ENCODE data around the gene PCDHB8. TPM values are rescaled to one million over a fixed set of nuclear protein-coding genes. Genes with fewer than 3 reads are reported as not detected.
"Not testable (repeated sequence)": the region's sequence is repeated elsewhere in the genome, so short reads cannot be mapped to it uniquely, and the experiment has no call there.

PCDHB8 gene
- total and polyA plus RNA-seq, 9 donors: 0.74 to 2.8 (median 1.8) TPM

GRCh38 chr5:141182248-141182647, 4.7 kb downstream of the PCDHB8 start, which contains the start of gene PCDHB16:
Gene PCDHB16, plus strand, starts transcription at chr5:141182387. Its CDS starts 173 bp downstream, at chr5:141182560.
- H3K27ac ChIP-seq (ENCODE audit: low read length): no peak within 1 kb of the TSS
- peak; percentile 55 for DNase-seq
- no peaks in the 10 kb centered on the region for H3K36me3 ChIP-seq (ENCODE audit: control insufficient read depth, insufficient read depth, low read length)
- WGBS (ENCODE audit: insufficient coverage): 8% methylated on average over 13 of the region's 13 CpGs
- peaks cover 27% of the 10 kb centered on the region for H3K9me3 ChIP-seq (replicated peaks; ENCODE audit: control insufficient read depth, low read depth, low read length)
- peak within 1 kb of the TSS; percentile 28 for H3K4me3 ChIP-seq (ENCODE audit: low read length)
- no peaks in the 10 kb centered on the region for H3K4me1 ChIP-seq (ENCODE audit: control insufficient read depth, insufficient read depth, low read length)
- H3K27me3 ChIP-seq (ENCODE audit: control insufficient read depth, insufficient read depth, low read length): peaks cover 13% of the 10 kb centered on the region

- not testable (repeated sequence) for H3K4me1 ChIP-seq (ENCODE audit: control insufficient read depth, insufficient read depth, low read length); H3K4me3 ChIP-seq (ENCODE audit: low read length)
- H3K9me3 ChIP-seq (replicated peaks; ENCODE audit: control insufficient read depth, low read depth, low read length): peaks cover 26% of the 10 kb centered on the region
Observed at GRCh38 chr5:141184117-141184855, 6.7 kb downstream of the PCDHB8 start.

GRCh38 chr5:141186897-141187512, 9.4 kb downstream of the PCDHB8 start, which contains the start of gene PCDHB9:
Gene PCDHB9, plus strand, starts transcription at chr5:141187161. Its CDS starts 158 bp downstream, at chr5:141187319.
- no peaks in the 10 kb centered on the region for H3K36me3 ChIP-seq (ENCODE audit: control insufficient read depth, insufficient read depth, low read length)
- no peaks in the 10 kb centered on the region for H3K4me1 ChIP-seq (ENCODE audit: control insufficient read depth, insufficient read depth, low read length)
- H3K4me3 ChIP-seq (ENCODE audit: low read length): no peak within 1 kb of the TSS
- H3K27ac ChIP-seq (ENCODE audit: low read length): no peak within 1 kb of the TSS
- WGBS (ENCODE audit: insufficient coverage): 7% methylated on average over 2 of the region's 9 CpGs
- H3K27me3 ChIP-seq (ENCODE audit: control insufficient read depth, insufficient read depth, low read length): peaks cover 14% of the 10 kb centered on the region
- peak; percentile 22 for DNase-seq
- H3K9me3 ChIP-seq (replicated peaks; ENCODE audit: control insufficient read depth, low read depth, low read length): peaks cover 26% of the 10 kb centered on the region

More at GRCh38 chr5:141184117-141184855, 6.7 kb downstream of the PCDHB8 start:
- not testable (repeated sequence) for H3K27ac ChIP-seq (ENCODE audit: low read length); DNase-seq; H3K36me3 ChIP-seq (ENCODE audit: control insufficient read depth, insufficient read depth, low read length)
- peaks cover 15% of the 10 kb centered on the region for H3K27me3 ChIP-seq (ENCODE audit: control insufficient read depth, insufficient read depth, low read length)
- WGBS (ENCODE audit: insufficient coverage): 33% methylated on average over 16 of the region's 69 CpGs

- WGBS (ENCODE audit: insufficient coverage): 30% methylated on average over 10 of the region's 37 CpGs
- H3K4me3 ChIP-seq (ENCODE audit: low read length); H3K27me3 ChIP-seq (ENCODE audit: control insufficient read depth, insufficient read depth, low read length); H3K36me3 ChIP-seq (ENCODE audit: control insufficient read depth, insufficient read depth, low read length); DNase-seq; H3K4me1 ChIP-seq (ENCODE audit: control insufficient read depth, insufficient read depth, low read length); H3K27ac ChIP-seq (ENCODE audit: low read length): not testable (repeated sequence)
- H3K9me3 ChIP-seq (replicated peaks; ENCODE audit: control insufficient read depth, low read depth, low read length): peaks cover 24% of the 10 kb centered on the region
Observed at GRCh38 chr5:141188682-141189081, 11.1 kb downstream of the PCDHB8 start.

GRCh38 chr5:141189131-141189530, 11.5 kb downstream of the PCDHB8 start:
- not testable (repeated sequence) for H3K27me3 ChIP-seq (ENCODE audit: control insufficient read depth, insufficient read depth, low read length); H3K27ac ChIP-seq (ENCODE audit: low read length)
- WGBS (ENCODE audit: insufficient coverage): no CpG with 5 or more reads among the region's 35 CpGs

GRCh38 chr5:141192110-141192725, 14.6 kb downstream of the PCDHB8 start, which contains the start of gene PCDHB10:
Gene PCDHB10, plus strand, starts transcription at chr5:141192353. Its CDS starts 200 bp downstream, at chr5:141192553.
- WGBS (ENCODE audit: insufficient coverage): 7% methylated on average over 6 of the region's 10 CpGs
- Histone ChIP-seq H3K4me1 (ENCODE audit: control insufficient read depth, insufficient read depth, low read length) (no peaks in the 10 kb centered on the region), H3K4me3 (ENCODE audit: low read length) (no peak within 1 kb of the TSS), H3K9me3 (replicated peaks; ENCODE audit: control insufficient read depth, low read depth, low read length) (peaks cover 19% of the 10 kb centered on the region), H3K27me3 (ENCODE audit: control insufficient read depth, insufficient read depth, low read length) (peaks cover 7% of the 10 kb centered on the region), H3K36me3 (ENCODE audit: control insufficient read depth, insufficient read depth, low read length) (no peaks in the 10 kb centered on the region), H3K27ac (ENCODE audit: low read length) (no peak within 1 kb of the TSS)
- peak; percentile 11 for DNase-seq

More at GRCh38 chr5:141189131-141189530, 11.5 kb downstream of the PCDHB8 start:
- peaks cover 24% of the 10 kb centered on the region for H3K9me3 ChIP-seq (replicated peaks; ENCODE audit: control insufficient read depth, low read depth, low read length)
- not testable (repeated sequence) for DNase-seq; H3K4me1 ChIP-seq (ENCODE audit: control insufficient read depth, insufficient read depth, low read length); H3K36me3 ChIP-seq (ENCODE audit: control insufficient read depth, insufficient read depth, low read length); H3K4me3 ChIP-seq (ENCODE audit: low read length)

- not testable (repeated sequence) for DNase-seq; H3K4me3 ChIP-seq (ENCODE audit: low read length); H3K27ac ChIP-seq (ENCODE audit: low read length); H3K27me3 ChIP-seq (ENCODE audit: control insufficient read depth, insufficient read depth, low read length); H3K36me3 ChIP-seq (ENCODE audit: control insufficient read depth, insufficient read depth, low read length); H3K4me1 ChIP-seq (ENCODE audit: control insufficient read depth, insufficient read depth, low read length)
- peaks cover 19% of the 10 kb centered on the region for H3K9me3 ChIP-seq (replicated peaks; ENCODE audit: control insufficient read depth, low read depth, low read length)
- WGBS (ENCODE audit: insufficient coverage): 38% methylated on average over 3 of the region's 37 CpGs
Observed at GRCh38 chr5:141194332-141194731, 16.7 kb downstream of the PCDHB8 start.

- H3K4me1 ChIP-seq (ENCODE audit: control insufficient read depth, insufficient read depth, low read length): no peaks in the 10 kb centered on the region
- no peaks in the 10 kb centered on the region for H3K36me3 ChIP-seq (ENCODE audit: control insufficient read depth, insufficient read depth, low read length)
- H3K27ac ChIP-seq (ENCODE audit: low read length): no peak overlapping the region
- peaks cover 2% of the 10 kb centered on the region for H3K27me3 ChIP-seq (ENCODE audit: control insufficient read depth, insufficient read depth, low read length)
- 0% methylated on average over 1 of the region's 3 CpGs for WGBS (ENCODE audit: insufficient coverage)
- peaks cover 30% of the 10 kb centered on the region for H3K9me3 ChIP-seq (replicated peaks; ENCODE audit: control insufficient read depth, low read depth, low read length)
- H3K4me3 ChIP-seq (ENCODE audit: low read length): no peak overlapping the region
- no peak for DNase-seq
Observed at GRCh38 chr5:141196363-141196762, 18.8 kb downstream of the PCDHB8 start.

- WGBS (ENCODE audit: insufficient coverage): 32% methylated on average over 16 of the region's 21 CpGs
- no peaks in the 10 kb centered on the region for H3K4me1 ChIP-seq (ENCODE audit: control insufficient read depth, insufficient read depth, low read length)
- no peak within 1 kb of the TSS for H3K4me3 ChIP-seq (ENCODE audit: low read length)
- H3K36me3 ChIP-seq (ENCODE audit: control insufficient read depth, insufficient read depth, low read length): no peaks in the 10 kb centered on the region
- H3K9me3 ChIP-seq (replicated peaks; ENCODE audit: control insufficient read depth, low read depth, low read length): peaks cover 25% of the 10 kb centered on the region
- H3K27me3 ChIP-seq (ENCODE audit: control insufficient read depth, insufficient read depth, low read length): no peaks in the 10 kb centered on the region
- peak; percentile 15 for DNase-seq
- no peak within 1 kb of the TSS for H3K27ac ChIP-seq (ENCODE audit: low read length)
Observed at GRCh38 chr5:141199359-141200235, 22.0 kb downstream of the PCDHB8 start, which contains the start of gene PCDHB11. Gene PCDHB11, plus strand, starts transcription at chr5:141199627. Its CDS starts 148 bp downstream, at chr5:141199775.
